Measurements from ENCODE around the gene MEPCE.

Gene MEPCE

GRCh38 chr7:100407285-100408180 lies 22.1 kb upstream of the MEPCE start:
- DNase-seq (ENCODE audit: low read depth) = no peak

- DNase-seq (ENCODE audit: low read depth) = no peak
Measured at GRCh38 chr7:100411101-100411500, 18.5 kb upstream of the MEPCE start.

DNA sequence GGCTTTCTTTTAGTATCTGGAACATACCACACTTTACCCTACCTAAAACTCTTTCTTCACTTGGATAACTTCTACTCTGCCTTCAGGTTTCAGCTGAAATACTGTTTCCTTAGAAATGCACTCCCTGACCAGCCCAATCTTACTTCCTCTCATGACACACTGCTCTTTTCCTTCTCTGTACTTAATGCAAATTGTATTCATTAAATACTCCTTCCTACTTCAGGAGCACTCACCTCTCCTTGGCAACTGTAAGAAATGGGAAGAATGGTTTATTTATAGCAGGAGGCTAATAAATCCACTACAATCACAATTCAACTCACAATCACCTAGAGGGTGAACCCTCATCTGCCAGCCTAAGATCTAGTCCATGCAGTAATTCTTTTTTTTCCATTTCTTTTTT lies 16.3 kb upstream of the MEPCE start:
- DNase-seq (ENCODE audit: low read depth) = no peak

- DNase-seq (ENCODE audit: low read depth) = no peak
Measured at GRCh38 chr7:100413889-100414288, 15.7 kb upstream of the MEPCE start.

GRCh38 chr7:100415448-100415847 lies 14.2 kb upstream of the MEPCE start:
- no peak for DNase-seq (ENCODE audit: low read depth)

DNA sequence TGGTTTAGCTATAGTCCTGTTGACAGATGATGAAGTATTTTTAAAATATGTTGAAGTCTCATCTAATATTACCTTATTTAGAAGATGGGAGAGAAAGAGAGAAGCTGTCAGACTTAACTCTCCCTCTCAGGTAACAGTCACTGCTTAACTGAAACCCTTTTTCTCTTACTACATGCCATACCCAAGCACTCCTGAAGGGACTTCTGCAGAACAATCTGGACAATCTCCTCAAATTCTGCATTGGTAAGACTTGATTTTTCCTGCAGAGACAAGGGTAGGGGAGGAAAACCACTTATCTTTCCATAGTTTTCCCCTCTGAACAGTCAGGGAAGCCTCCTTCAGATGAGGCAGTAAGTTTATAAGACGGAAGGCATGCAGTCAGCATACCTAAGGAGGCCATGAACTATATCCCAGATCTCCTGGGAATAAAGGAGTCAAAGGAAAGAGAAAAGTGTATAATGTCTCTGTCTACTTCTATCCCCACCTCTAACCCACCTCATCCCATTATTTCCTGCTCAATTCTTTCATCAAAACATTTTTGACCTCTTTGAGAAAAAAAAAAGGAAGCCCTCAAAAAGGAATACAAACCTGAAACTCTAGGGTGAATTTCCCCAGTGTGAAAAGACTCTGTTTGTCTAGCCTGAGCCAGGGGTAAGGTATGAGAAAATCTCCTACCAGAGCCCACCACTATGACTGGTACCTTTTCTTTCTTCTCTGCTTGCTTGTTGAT lies 10.5 kb upstream of the MEPCE start:
- no peak for DNase-seq (ENCODE audit: low read depth)

GRCh38 chr7:100419660-100420226 lies 9.9 kb upstream of the MEPCE start:
- no peak for DNase-seq (ENCODE audit: low read depth)

GRCh38 chr7:100423315-100423714 lies 6.3 kb upstream of the MEPCE start:
- DNase-seq (ENCODE audit: low read depth) = no peak

- no peak for DNase-seq (ENCODE audit: low read depth)
Measured at GRCh38 chr7:100425347-100425746, 4.3 kb upstream of the MEPCE start.

DNA sequence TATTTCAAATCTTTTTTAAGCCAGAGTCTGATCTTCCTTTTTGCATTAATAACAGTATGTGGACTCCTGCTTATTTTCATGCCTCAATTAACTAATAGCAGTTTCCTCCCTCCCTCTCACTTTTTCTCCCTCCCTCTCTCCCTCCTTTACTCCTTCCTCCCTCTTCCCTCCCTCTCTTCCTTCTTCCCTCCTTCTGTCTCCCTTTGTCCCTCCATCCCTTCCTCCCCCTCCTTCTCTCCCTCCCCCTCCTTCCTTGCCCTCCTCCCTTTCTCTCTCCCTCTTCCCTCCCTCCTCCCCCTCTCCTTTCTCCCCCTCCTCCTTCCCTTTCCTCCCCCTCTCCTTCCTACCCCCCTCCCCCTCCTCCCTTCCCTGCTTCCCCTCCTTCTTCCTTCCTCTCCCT lies 3.1 kb upstream of the MEPCE start:
- DNase-seq (ENCODE audit: low read depth) = no peak

DNA sequence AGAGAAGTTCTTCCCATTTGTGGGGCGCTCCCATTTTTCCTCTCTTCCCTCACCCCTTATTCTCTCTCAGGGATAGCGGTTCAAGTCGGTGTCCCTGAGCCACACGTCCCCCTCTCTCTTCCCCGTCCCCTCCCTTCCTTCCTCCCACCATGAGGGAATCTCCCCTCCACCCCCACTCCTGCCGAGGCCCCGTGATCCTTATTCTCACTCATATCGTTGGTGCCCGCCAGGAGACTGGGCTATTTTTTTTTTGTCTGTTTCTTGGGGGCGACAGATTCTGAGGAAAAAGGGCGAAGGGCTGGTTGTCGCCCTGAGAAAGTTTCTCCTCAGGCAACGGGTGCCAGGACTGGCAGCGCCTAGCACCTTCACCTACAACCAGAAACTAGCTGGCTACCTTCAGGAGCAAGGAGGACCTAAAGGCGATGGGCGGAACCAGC lies 1.9 kb upstream of the MEPCE start:
- DNase-seq (ENCODE audit: low read depth) = no peak

GRCh38 chr7:100428199-100428966 lies 1.2 kb upstream of the MEPCE start, which contains the start of gene ZCWPW1:
TSS of gene ZCWPW1 (minus strand) at chr7:100428703. CDS start at chr7:100420649, 8,054 bp downstream.
- peak; percentile 94 for DNase-seq (ENCODE audit: low read depth)

DNA sequence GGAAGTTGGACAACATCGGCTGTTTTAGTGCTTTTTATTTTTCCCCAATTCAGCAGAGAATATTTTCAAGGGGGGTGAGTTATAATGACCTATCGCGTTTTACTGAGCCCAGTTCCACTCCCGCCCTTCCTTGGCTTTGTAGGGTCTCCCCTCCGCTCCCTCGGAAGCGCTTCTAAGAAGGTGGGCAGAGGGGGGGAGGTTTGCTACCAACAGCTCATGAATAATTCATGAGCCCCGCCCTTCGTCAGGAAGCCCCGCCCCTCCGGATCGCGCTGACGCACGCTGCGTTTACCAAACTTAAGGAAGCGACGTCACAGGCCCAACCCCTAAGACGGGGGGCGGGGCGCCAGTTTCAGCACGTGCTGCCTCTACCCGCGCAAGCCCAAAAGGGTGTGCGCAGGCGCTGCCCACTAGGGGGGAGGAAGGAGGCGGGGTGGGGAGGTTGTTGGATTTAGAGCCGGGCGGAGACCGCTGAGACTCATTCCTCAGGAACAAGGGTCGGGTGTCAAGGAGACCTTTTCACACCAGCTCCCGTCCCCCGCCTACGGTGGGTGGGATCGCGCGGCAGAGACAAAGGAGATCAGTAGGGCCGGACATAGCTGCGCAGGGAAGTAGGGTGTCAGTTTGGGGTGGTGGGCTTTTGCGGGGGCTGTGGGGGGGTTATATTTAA lies 529 bp upstream of the MEPCE start:
- peak; percentile 100 for DNase-seq (ENCODE audit: low read depth)

- DNase-seq (ENCODE audit: low read depth) = no peak
Measured at GRCh38 chr7:100430493-100431285, 1.1 kb downstream of the MEPCE start.

DNA sequence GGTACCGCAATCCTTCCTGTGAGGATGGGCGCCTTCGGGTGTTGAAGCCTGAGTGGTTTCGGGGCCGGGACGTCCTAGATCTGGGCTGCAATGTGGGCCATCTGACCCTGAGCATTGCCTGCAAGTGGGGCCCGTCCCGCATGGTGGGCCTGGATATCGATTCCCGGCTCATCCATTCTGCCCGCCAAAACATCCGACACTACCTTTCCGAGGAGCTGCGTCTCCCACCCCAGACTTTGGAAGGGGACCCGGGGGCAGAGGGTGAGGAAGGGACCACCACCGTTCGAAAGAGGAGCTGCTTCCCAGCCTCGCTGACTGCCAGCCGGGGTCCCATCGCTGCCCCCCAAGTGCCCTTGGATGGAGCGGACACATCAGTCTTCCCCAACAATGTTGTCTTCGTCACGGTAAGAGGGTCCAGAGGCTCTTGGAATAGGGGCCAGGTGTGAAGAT lies 1.7 kb downstream of the MEPCE start:
- no peak for DNase-seq (ENCODE audit: low read depth)

DNA sequence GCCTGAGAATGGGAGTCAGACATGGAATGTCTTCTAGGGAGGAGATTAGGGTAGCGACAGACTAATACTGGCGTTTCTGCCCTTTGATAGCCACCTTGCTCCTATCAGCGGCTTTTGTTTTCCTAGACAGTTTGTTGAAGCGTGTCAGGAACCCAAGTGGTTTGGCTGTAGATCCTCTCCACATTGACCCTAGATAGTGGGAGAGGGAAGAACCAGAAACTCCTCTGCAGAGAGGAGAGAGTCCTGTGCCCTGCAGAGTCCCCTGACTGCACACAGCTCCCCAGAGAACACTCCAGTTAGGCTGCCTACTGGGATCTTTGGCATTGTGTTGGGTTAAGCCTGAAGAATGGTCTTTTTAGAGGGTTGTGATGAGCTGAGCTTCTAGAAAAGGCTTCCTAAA lies 2.4 kb downstream of the MEPCE start:
- no peak for DNase-seq (ENCODE audit: low read depth)

DNA sequence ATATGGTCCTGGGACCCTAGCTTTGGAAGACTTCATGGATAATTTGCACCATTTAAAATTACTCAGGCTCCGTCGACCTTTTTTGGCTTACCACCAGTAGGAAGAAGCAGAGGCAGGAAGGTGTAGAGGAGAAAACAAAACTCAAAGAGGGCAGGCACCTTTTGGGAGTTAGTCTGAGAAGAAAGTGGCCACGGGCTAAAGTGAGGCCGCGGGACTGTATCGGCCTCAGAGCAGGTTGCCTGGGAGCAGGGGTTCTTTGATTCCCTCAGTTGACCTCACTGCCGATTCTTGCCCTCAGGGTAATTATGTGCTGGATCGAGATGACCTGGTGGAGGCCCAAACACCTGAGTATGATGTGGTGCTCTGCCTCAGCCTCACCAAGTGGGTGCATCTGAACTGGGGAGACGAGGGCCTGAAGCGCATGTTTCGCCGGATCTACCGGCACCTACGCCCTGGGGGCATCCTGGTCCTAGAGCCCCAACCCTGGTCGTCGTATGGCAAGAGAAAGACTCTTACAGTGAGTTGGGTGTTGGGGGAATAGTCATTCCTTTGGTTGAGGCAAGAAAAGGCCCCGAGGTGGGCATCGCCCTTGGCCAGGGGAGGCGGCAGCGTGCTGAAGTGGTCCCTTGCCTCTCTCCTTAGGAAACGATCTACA lies 3.1 kb downstream of the MEPCE start:
- no peak for DNase-seq (ENCODE audit: low read depth)

DNA sequence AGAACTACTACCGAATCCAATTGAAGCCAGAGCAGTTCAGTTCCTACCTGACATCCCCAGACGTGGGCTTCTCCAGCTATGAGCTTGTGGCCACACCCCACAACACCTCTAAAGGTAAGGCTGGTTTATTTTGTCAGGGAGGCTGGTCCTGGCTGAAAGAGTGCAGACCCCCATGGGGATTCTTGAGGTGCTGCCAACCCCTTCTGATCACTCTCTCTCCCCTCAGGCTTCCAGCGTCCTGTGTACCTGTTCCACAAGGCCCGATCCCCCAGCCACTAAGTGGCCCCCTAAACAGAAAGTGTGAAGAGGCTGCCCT lies 3.6 kb downstream of the MEPCE start:
- no peak for DNase-seq (ENCODE audit: low read depth)

GRCh38 chr7:100433592-100434296 lies 4.1 kb downstream of the MEPCE start:
- no peak for DNase-seq (ENCODE audit: low read depth)

All from stimulated activated CD8-positive, alpha-beta memory T cell treated with anti-CD3 and anti-CD28 coated beads, Interleukin-4, amount 100 ng/mL, for 24 hours (primary cell).